K562 (cell line): ENCODE data around the gene CSF3. TPM values are rescaled to one million over a fixed set of nuclear protein-coding genes. Genes with fewer than 3 reads are reported as not detected.

Experiments
- ATAC-seq: fragments of 200-7000 bp; cut with Tn5 transposase; 3 replicates; pipeline ENCODE4 v1.9.1; 2020; ENCODE audit warnings: moderate library complexity
- BruUV-seq: library from RNA; stranded (reverse); fragments of 400-500 nt; replicated peaks from 2 replicates; lab custom pipeline; 2021; lab: Mats Ljungman, UMichigan
- CTCF ChIA-PET: fragments of 300-600 bp; formaldehyde crosslinking; extraction: SDS; loops from one replicate; lab custom pipeline; 2021; ENCODE audit warnings: low intra/inter-chr PET ratio; lab: Yijun Ruan, JAX
- POLR2A ChIA-PET: fragments of 300-600, 350-650 bp; sonication (Branson Sonifier 250); formaldehyde crosslinking; extraction: SDS; loops from one replicate; lab custom pipeline; 2021; ENCODE audit warnings: antibody characterized with exemption, inconsistent platforms; lab: Yijun Ruan, JAX
- DNase-seq, 4 experiments: peaks; one replicate each; pipeline versions ENCODE4 v3.0.0 to v3.0.0-alpha.2; 2011 to 2018; ENCODE audit warnings: low spot score in 3 of 4, mixed read lengths in 3 of 4; ENCODE audit errors: extremely low read depth in 1 of 4
- FAIRE-seq: peaks from 2 replicates; lab custom pipeline; 2011; peaks lifted over from hg19 to GRCh38; lab: Jason Lieb, UNC
- H2AFZ ChIP-seq: 2 replicates; pipeline ENCODE4 v1.6.0; 2011; ENCODE audit warnings: low read depth, low read length, control low read depth, inconsistent platforms
- H3K27ac ChIP-seq: fragments of 200-600 bp; 3 replicates; pipeline ENCODE4 v1.8.0; 2011; ENCODE audit warnings: low read depth, mild to moderate bottlenecking, control low read depth, inconsistent platforms, low read length, moderate library complexity, mixed read lengths; ENCODE audit errors: extremely low read depth
- H3K27me3 ChIP-seq, 2 experiments: fragments of 300-600 bp in 1 of 2; 2 replicates in 1 of 2; 3 replicates in 1 of 2; pipeline versions ENCODE4 v1.6.0 to v1.8.0; 2011; ENCODE audit warnings: inconsistent platforms in 2 of 2, low read length in 2 of 2, mild to moderate bottlenecking in 1 of 2, mixed read lengths in 1 of 2, moderate library complexity in 1 of 2; ENCODE audit not compliant: control insufficient read depth in 2 of 2, insufficient read depth in 2 of 2
- H3K36me3 ChIP-seq: fragments of 300-600 bp; 3 replicates; pipeline ENCODE4 v1.8.0; 2011; ENCODE audit warnings: mild to moderate bottlenecking, low read length, inconsistent platforms; ENCODE audit not compliant: control insufficient read depth, insufficient read depth
- H3K4me1 ChIP-seq, 2 experiments: fragments of 200-600 bp in 1 of 2; replicated peaks in 1 of 2; 2 replicates in 1 of 2; 3 replicates in 1 of 2; pipeline versions ENCODE4 v1.5.1 to v1.8.0; 2011; ENCODE audit warnings: inconsistent platforms in 2 of 2, low read length in 2 of 2, mild to moderate bottlenecking in 1 of 2, mixed read lengths in 1 of 2, moderate library complexity in 1 of 2; ENCODE audit not compliant: control insufficient read depth in 2 of 2, insufficient read depth in 2 of 2
- H3K4me2 ChIP-seq: 2 replicates; pipeline ENCODE4 v1.6.1; 2011; ENCODE audit warnings: low read length, control low read depth, inconsistent platforms, mixed read lengths; ENCODE audit not compliant: insufficient read depth
- H3K4me3 ChIP-seq: fragments of 200-600 bp; sonication (generic), shearing (Covaris generic); 2 replicates; pipeline ENCODE4 v1.5.1; 2016; ENCODE audit warnings: control low read depth, inconsistent platforms
- H3K79me2 ChIP-seq: fragments of 200-600 bp; 3 replicates; pipeline ENCODE4 v1.8.0; 2011; ENCODE audit warnings: low read length, inconsistent platforms; ENCODE audit not compliant: control insufficient read depth, insufficient read depth
- H3K9ac ChIP-seq, 2 experiments: 2 replicates each; pipeline versions ENCODE4 v1.6.0 to v1.6.1; 2011; ENCODE audit warnings: low read depth in 2 of 2, low read length in 2 of 2, control low read depth in 1 of 2, inconsistent platforms in 1 of 2, mild to moderate bottlenecking in 1 of 2, mixed read lengths in 1 of 2; ENCODE audit not compliant: insufficient read depth in 1 of 2
- H3K9me1 ChIP-seq: one replicate; pipeline ENCODE4 v1.6.0; 2011; ENCODE audit warnings: inconsistent platforms, mild to moderate bottlenecking, low read length, moderate library complexity; ENCODE audit not compliant: control insufficient read depth, insufficient read depth
- H3K9me3 ChIP-seq: replicated peaks from 2 replicates; pipeline ENCODE4 v1.5.1; 2011; ENCODE audit warnings: low read depth, low read length, inconsistent platforms; ENCODE audit not compliant: control insufficient read depth, insufficient read depth
- H4K20me1 ChIP-seq: replicated peaks from 2 replicates; pipeline ENCODE4 v1.6.1; 2011; ENCODE audit warnings: low read length, inconsistent platforms, mixed read lengths; ENCODE audit not compliant: control insufficient read depth, insufficient read depth
- HES1 ChIP-seq: fragments of 450-650 bp; IDR thresholded peaks from 2 replicates; pipeline ENCODE4 v1.6.1; 2016; ENCODE audit warnings: low read depth, mild to moderate bottlenecking, moderate library complexity
- NR2C2 ChIP-seq, 2 experiments: fragments of 200-800 bp in 1 of 2; sonication (Bioruptor generic) in 1 of 2; sonication (generic) in 1 of 2; formaldehyde crosslinking in 1 of 2; IDR thresholded peaks; 2 replicates each; pipeline versions ENCODE4 v1.6.1 to v1.8.0; 2016 to 2022; ENCODE audit warnings: mild to moderate bottlenecking in 1 of 2, missing compliant biosample characterization in 1 of 2, missing genetic modification characterization in 1 of 2, missing genetic modification reagents in 1 of 2
- RBFOX2 ChIP-seq: fragments of 200-400 bp; formaldehyde crosslinking; IDR thresholded peaks from 2 replicates; pipeline ENCODE4 v1.6.1; 2017; ENCODE audit warnings: low read depth, mild to moderate bottlenecking, low read length, moderate library complexity
- RBM22 ChIP-seq: fragments of 200-400 bp; formaldehyde crosslinking; IDR thresholded peaks from 2 replicates; pipeline ENCODE4 v1.6.1; 2018; ENCODE audit warnings: low read length, low read depth; ENCODE audit not compliant: poor library complexity, severe bottlenecking
- STAT5B ChIP-seq: fragments of 250-450 bp; sonication (Bioruptor Pico); IDR thresholded peaks from 2 replicates; pipeline ENCODE4 v1.8.0; 2021; ENCODE audit warnings: mild to moderate bottlenecking, inconsistent platforms
- ZNF717 ChIP-seq: fragments of 250-450 bp; sonication (Bioruptor Pico); IDR thresholded peaks from 2 replicates; pipeline ENCODE4 v1.5.0; 2021
- WGBS: fragments of 100-300 bp; shearing (Covaris generic); methylation state at CpG from one replicate; pipeline ENCODE4 v1.1.6; 2016; ENCODE audit warnings: low coverage, mixed read lengths; ENCODE audit not compliant: insufficient coverage; ENCODE audit errors: missing lambda C conversion rate; 5-methylcytosine and 5-hydroxymethylcytosine counted together
- in situ Hi-C: fragments of 300-500 bp; cut with MboI; formaldehyde crosslinking; loops from 4 replicates; pipeline ENCODE4 v1.15.0; 2018; ENCODE audit warnings: inconsistent platforms, mixed read lengths
- intact Hi-C: fragments of 100-400 bp; cut with micrococcal nuclease; formaldehyde crosslinking; loops from 2 replicates; pipeline ENCODE4 v1.14.2; 2022
- polyA plus RNA-seq, 8 experiments: library from polyadenylated mRNA; depleted of rRNA in 4 of 8; stranded (reverse) in 5 of 8; unstranded in 3 of 8; fragments of >200 nt; fragmentation: Nextera tagmentation in 2 of 8; fragmentation: Illumina TruSeq in 1 of 8; extraction: Ambion mirVana in 2 of 8; extraction: Trizol in 1 of 8; gene quantifications; 2 replicates each; pipeline versions ENCODE4 v1.2.1 to v1.2.3, GENCODE V29; 2011 to 2014; ENCODE audit warnings: inconsistent platforms in 1 of 8, missing spikeins in 1 of 8
- total RNA-seq, 7 experiments: library from RNA; depleted of rRNA in 6 of 7; stranded (reverse); fragments of >200 nt in 6 of 7; fragmentation: Illumina TruSeq in 2 of 7; extraction: Trizol in 2 of 7; gene quantifications; 2 replicates each; pipeline versions ENCODE4 v1.2.1 to v1.2.3, GENCODE V29; 2011 to 2021; ENCODE audit warnings: low replicate concordance in 1 of 7
- TF ChIP-seq, protein P1 (sequence below), 2 experiments: fragments of 450-650 bp in 1 of 2; IDR thresholded peaks; 2 replicates each; pipeline ENCODE4 v1.6.1; 2011 to 2017; ENCODE audit warnings: low read depth in 2 of 2, antibody characterized with exemption in 1 of 2, borderline replicate concordance in 1 of 2, low read length in 1 of 2, mild to moderate bottlenecking in 1 of 2, mixed read lengths in 1 of 2; ENCODE audit not compliant: control insufficient read depth in 1 of 2
- TF ChIP-seq, protein P2 (sequence below): fragments of 250-450 bp; sonication (Bioruptor Pico); IDR thresholded peaks from 2 replicates; pipeline ENCODE4 v1.9.0; 2021; ENCODE audit warnings: mild to moderate bottlenecking

The CSF3 gene
- total and polyA plus RNA-seq, 9 of the 15 experiments (the other 6 are each of a cell fraction or from before 2014, with no cell fraction given): 0.19 TPM; not detected in 8

GRCh38 chr17:39994448-39994847, 20.8 kb upstream of the CSF3 start:
- no peak for FAIRE-seq
- TF ChIP-seq, protein P1, sequence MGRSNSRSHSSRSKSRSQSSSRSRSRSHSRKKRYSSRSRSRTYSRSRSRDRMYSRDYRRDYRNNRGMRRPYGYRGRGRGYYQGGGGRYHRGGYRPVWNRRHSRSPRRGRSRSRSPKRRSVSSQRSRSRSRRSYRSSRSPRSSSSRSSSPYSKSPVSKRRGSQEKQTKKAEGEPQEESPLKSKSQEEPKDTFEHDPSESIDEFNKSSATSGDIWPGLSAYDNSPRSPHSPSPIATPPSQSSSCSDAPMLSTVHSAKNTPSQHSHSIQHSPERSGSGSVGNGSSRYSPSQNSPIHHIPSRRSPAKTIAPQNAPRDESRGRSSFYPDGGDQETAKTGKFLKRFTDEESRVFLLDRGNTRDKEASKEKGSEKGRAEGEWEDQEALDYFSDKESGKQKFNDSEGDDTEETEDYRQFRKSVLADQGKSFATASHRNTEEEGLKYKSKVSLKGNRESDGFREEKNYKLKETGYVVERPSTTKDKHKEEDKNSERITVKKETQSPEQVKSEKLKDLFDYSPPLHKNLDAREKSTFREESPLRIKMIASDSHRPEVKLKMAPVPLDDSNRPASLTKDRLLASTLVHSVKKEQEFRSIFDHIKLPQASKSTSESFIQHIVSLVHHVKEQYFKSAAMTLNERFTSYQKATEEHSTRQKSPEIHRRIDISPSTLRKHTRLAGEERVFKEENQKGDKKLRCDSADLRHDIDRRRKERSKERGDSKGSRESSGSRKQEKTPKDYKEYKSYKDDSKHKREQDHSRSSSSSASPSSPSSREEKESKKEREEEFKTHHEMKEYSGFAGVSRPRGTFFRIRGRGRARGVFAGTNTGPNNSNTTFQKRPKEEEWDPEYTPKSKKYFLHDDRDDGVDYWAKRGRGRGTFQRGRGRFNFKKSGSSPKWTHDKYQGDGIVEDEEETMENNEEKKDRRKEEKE (IDR thresholded peaks at IDR 0.05; ENCODE audit: borderline replicate concordance in 1 of 2, control insufficient read depth in 1 of 2, low read depth in 2 of 2, low read length in 1 of 2): no peak
- peak; percentile 16; the same call in 1 of the 2 replicates for TF ChIP-seq RBFOX2
- TF ChIP-seq STAT5B: no peak
- no peak for TF ChIP-seq HES1
- TF ChIP-seq ZNF717 (CRISPR knock-in tag): no peak
- TF ChIP-seq NR2C2 (CRISPR knock-in tag; IDR thresholded peaks at IDR 0.05): no peak
- TF ChIP-seq NR2C2 (tag; IDR thresholded peaks at IDR 0.05): no peak
- no peak for TF ChIP-seq RBM22
- TF ChIP-seq, protein P2, sequence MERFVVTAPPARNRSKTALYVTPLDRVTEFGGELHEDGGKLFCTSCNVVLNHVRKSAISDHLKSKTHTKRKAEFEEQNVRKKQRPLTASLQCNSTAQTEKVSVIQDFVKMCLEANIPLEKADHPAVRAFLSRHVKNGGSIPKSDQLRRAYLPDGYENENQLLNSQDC (CRISPR knock-in tag): no peak
- Histone ChIP-seq H3K4me1 (peaks cover 0 to 3% of the 10 kb centered on the region in 2 experiments; a peak in 1 of 5 replicates), H3K9ac (0 out of 4 replicates have a peak overlapping the region, but pooled peaks of 1 of the 2 experiments have one; percentile 1), H3K4me3 (no peak overlapping the region), H3K79me2 (no peaks in the 10 kb centered on the region), H3K4me2 (no peak overlapping the region), H3K27ac (no peak overlapping the region), H3K9me1 (no peaks in the 10 kb centered on the region), H3K27me3 (no peaks in the 10 kb centered on the region), H3K36me3 (peaks cover 88% of the 10 kb centered on the region), H4K20me1 (no peaks in the 10 kb centered on the region), H3K9me3 (no peaks in the 10 kb centered on the region), H2AFZ (no peak overlapping the region)
- no TSS peak for BruUV-seq
- POLR2A ChIA-PET: interaction anchor here (2.9 kb wide), 1 partner anchor 13 kb away, joined by 14 read pairs; the partner anchor contains the start of gene PSMD3
- in situ Hi-C loops: no loop called here
- no peak for DNase-seq
- intact Hi-C loops: no loop called here
- CTCF ChIA-PET: no interaction called here
- no peak for ATAC-seq
- 95% methylated on average over 10 of the region's 11 CpGs for WGBS
